H1 (cell line): ENCODE measurements around the gene DHDDS.
A peak's percentile ranks its signal among the peaks of the same experiment; 100 is the strongest.

Experiments used
- CHD2 ChIP-seq: IDR thresholded peaks from 2 replicates; pipeline ENCODE4 v1.6.1; 2012; ENCODE audit warnings: low read length, improper control_type of control experiment
- CREB1 ChIP-seq: IDR thresholded peaks from 2 replicates; pipeline ENCODE4 v1.6.1; 2012; ENCODE audit warnings: inconsistent platforms
- CTCF ChIP-seq, 3 experiments: IDR thresholded peaks; 1 replicate in 2 of 3; 2 replicates in 1 of 3; pipeline versions ENCODE4 v1.5.1 to v1.6.1; 2011; ENCODE audit warnings: low read length in 3 of 3, mild to moderate bottlenecking in 3 of 3, inconsistent platforms in 2 of 3, low read depth in 1 of 3, moderate library complexity in 1 of 3; ENCODE audit not compliant: insufficient read depth in 1 of 3; ENCODE audit errors: control extremely low read depth in 1 of 3
- FOSL1 ChIP-seq: IDR thresholded peaks from 2 replicates; pipeline ENCODE4 v1.6.1; 2011; ENCODE audit warnings: mild to moderate bottlenecking, low read depth, low read length, moderate library complexity; ENCODE audit not compliant: insufficient read depth
- HDAC2 ChIP-seq, 2 experiments: fragments of 300-600 bp in 1 of 2; sonication (generic) in 1 of 2; IDR thresholded peaks; 2 replicates each; pipeline ENCODE4 v1.6.1; 2011 to 2012; ENCODE audit warnings: low read depth in 2 of 2, low read length in 2 of 2, mild to moderate bottlenecking in 2 of 2, moderate library complexity in 2 of 2, borderline replicate concordance in 1 of 2, inconsistent platforms in 1 of 2
- KDM1A ChIP-seq: fragments of 200-600, 300-600 bp; sonication (generic); IDR thresholded peaks from 2 replicates; pipeline ENCODE4 v1.7.1; 2016; ENCODE audit warnings: mild to moderate bottlenecking, low read length, borderline replicate concordance
- MAFK ChIP-seq: IDR thresholded peaks from 2 replicates; pipeline ENCODE4 v1.6.1; 2012; ENCODE audit warnings: low read depth, mild to moderate bottlenecking, improper control_type of control experiment, low read length
- POLR2A ChIP-seq, 2 experiments: IDR thresholded peaks; 1 replicate in 1 of 2; 2 replicates in 1 of 2; pipeline ENCODE4 v1.6.1; 2011; ENCODE audit warnings: low read depth in 2 of 2, low read length in 2 of 2, mild to moderate bottlenecking in 2 of 2; ENCODE audit errors: control extremely low read depth in 1 of 2
- POLR2AphosphoS5 ChIP-seq: IDR thresholded peaks from 2 replicates; pipeline ENCODE4 v1.6.1; 2011; ENCODE audit warnings: low read depth, low read length
- SP1 ChIP-seq: IDR thresholded peaks from 2 replicates; pipeline ENCODE4 v1.6.1; 2011; ENCODE audit warnings: low read depth, low read length

GRCh38 chr1:26475989-26476388 is 43.9 kb downstream of the DHDDS start:
- TF ChIP-seq POLR2A (IDR thresholded peaks at IDR 0.05; ENCODE audit: control extremely low read depth in 1 of 2, low read depth in 2 of 2, low read length in 2 of 2), result peak in 1 of 2 experiments; percentile 41; a peak in 2 of 3 replicates
- no peak for TF ChIP-seq CHD2
- no peak for TF ChIP-seq FOSL1
- no peak for TF ChIP-seq MAFK
- no peak for TF ChIP-seq SP1
- TF ChIP-seq POLR2AphosphoS5, result peak; percentile 77
- TF ChIP-seq HDAC2 (IDR thresholded peaks at IDR 0.05; ENCODE audit: borderline replicate concordance in 1 of 2, low read depth in 2 of 2, low read length in 2 of 2), result no peak
- no peak for TF ChIP-seq KDM1A
- TF ChIP-seq CREB1, result no peak
- no peak for TF ChIP-seq CTCF (IDR thresholded peaks at IDR 0.05; ENCODE audit: control extremely low read depth in 1 of 3, insufficient read depth in 1 of 3, low read depth in 1 of 3, low read length in 3 of 3)
